CD4-positive, alpha-beta T cell treated with Interferon gamma for 1 hour (primary cell): ENCODE results near the gene BRINP3.
"Not testable (repeated sequence)": the region's sequence is repeated elsewhere in the genome, so short reads cannot be mapped to it uniquely, and the experiment has no call there.

Source experiments
- DNase-seq: peaks from one replicate; pipeline ENCODE4 v3.0.0-alpha.2; 2020

BRINP3 gene

GRCh38 chr1:190477762-190478148, at the start of gene BRINP3:
TSS of gene BRINP3 (minus strand) at chr1:190477864.
- no peak for DNase-seq

- DNase-seq, result no peak
Observed at GRCh38 chr1:190511554-190511953, 33.9 kb upstream of the BRINP3 start.

GRCh38 chr1:190507357-190507756, 29.7 kb upstream of the BRINP3 start:
- no peak for DNase-seq

- DNase-seq, result not testable (repeated sequence)
Observed at GRCh38 chr1:190504539-190504938, 26.9 kb upstream of the BRINP3 start.

GRCh38 chr1:190497565-190497964, 19.9 kb upstream of the BRINP3 start:
- DNase-seq, result no peak

GRCh38 chr1:190494451-190494850, 16.8 kb upstream of the BRINP3 start:
- no peak for DNase-seq

- no peak for DNase-seq
Observed at GRCh38 chr1:190491404-190491803, 13.7 kb upstream of the BRINP3 start.

GRCh38 chr1:190484045-190484444, 6.4 kb upstream of the BRINP3 start:
- DNase-seq, result no peak

GRCh38 chr1:190480231-190480630, 2.6 kb upstream of the BRINP3 start:
- DNase-seq, result no peak

GRCh38 chr1:190479516-190479915, 1.9 kb upstream of the BRINP3 start:
- DNase-seq, result no peak

- DNase-seq, result no peak
Observed at GRCh38 chr1:190479050-190479397, 1.4 kb upstream of the BRINP3 start.

- DNase-seq, result no peak
Observed at GRCh38 chr1:190478149-190479049, 735 bp upstream of the BRINP3 start.

GRCh38 chr1:190476806-190477205, 858 bp downstream of the BRINP3 start:
- DNase-seq, result no peak

- DNase-seq, result no peak
Observed at GRCh38 chr1:190476321-190476720, 1.3 kb downstream of the BRINP3 start.

- DNase-seq, result no peak
Observed at GRCh38 chr1:190475421-190476141, 2.1 kb downstream of the BRINP3 start.

GRCh38 chr1:190474650-190475211, 2.9 kb downstream of the BRINP3 start:
- DNase-seq, result no peak

GRCh38 chr1:190474010-190474409, 3.7 kb downstream of the BRINP3 start:
- no peak for DNase-seq

GRCh38 chr1:190472494-190472893, 5.2 kb downstream of the BRINP3 start:
- DNase-seq, result no peak

GRCh38 chr1:190472042-190472441, 5.6 kb downstream of the BRINP3 start:
- DNase-seq, result no peak

- DNase-seq, result no peak
Observed at GRCh38 chr1:190464690-190465089, 13.0 kb downstream of the BRINP3 start.

GRCh38 chr1:190456129-190456528, 21.5 kb downstream of the BRINP3 start:
- DNase-seq, result no peak

- no peak for DNase-seq
Observed at GRCh38 chr1:190455631-190456030, 22.0 kb downstream of the BRINP3 start.

GRCh38 chr1:190453550-190453949, 24.1 kb downstream of the BRINP3 start:
- no peak for DNase-seq

GRCh38 chr1:190452272-190452848, 25.3 kb downstream of the BRINP3 start:
- DNase-seq, result no peak
